HG03354 (cell line): ENCODE data around the gene PEX5L.
"Not testable (repeated sequence)": the region's sequence is repeated elsewhere in the genome, so short reads cannot be mapped to it uniquely, and the experiment has no call there.

Experiments
- ATAC-seq: cut with Tn5 transposase; IDR thresholded peaks from one replicate; pipeline ENCODE4 v1.9.1; 2021; ENCODE audit warnings: mild to moderate bottlenecking; ENCODE audit not compliant: unreplicated experiment, poor library complexity, severe bottlenecking

The PEX5L gene

GRCh38 chr3:180036671-180037455 is at the start of gene PEX5L:
Gene PEX5L, minus strand, starts transcription at chr3:180036937. Its CDS starts 338 bp downstream, at chr3:180036599.
- peak; percentile 87 for ATAC-seq

- no peak for ATAC-seq
These were observed 48.5 kb upstream of the PEX5L start for GRCh38 chr3:180085122-180085710.

GRCh38 chr3:180082699-180083098 is 46.0 kb upstream of the PEX5L start:
- no peak for ATAC-seq

- no peak for ATAC-seq
These were observed 41.9 kb upstream of the PEX5L start for GRCh38 chr3:180078592-180078991.

GRCh38 chr3:180073561-180073960 is 36.8 kb upstream of the PEX5L start:
- ATAC-seq: no peak

GRCh38 chr3:180072786-180073185 is 36.0 kb upstream of the PEX5L start:
- no peak for ATAC-seq

- no peak for ATAC-seq
These were observed 34.2 kb upstream of the PEX5L start for GRCh38 chr3:180070925-180071324.

GRCh38 chr3:180068023-180068422 is 31.3 kb upstream of the PEX5L start:
- no peak for ATAC-seq

GRCh38 chr3:180066598-180066997 is 29.9 kb upstream of the PEX5L start:
- ATAC-seq: no peak

- no peak for ATAC-seq
These were observed 27.0 kb upstream of the PEX5L start for GRCh38 chr3:180063783-180064182.

GRCh38 chr3:180062771-180063170 is 26.0 kb upstream of the PEX5L start:
- no peak for ATAC-seq

GRCh38 chr3:180059356-180059755 is 22.6 kb upstream of the PEX5L start:
- no peak for ATAC-seq

GRCh38 chr3:180058238-180058637 is 21.5 kb upstream of the PEX5L start:
- ATAC-seq: no peak

- not testable (repeated sequence) for ATAC-seq
These were observed 18.9 kb upstream of the PEX5L start for GRCh38 chr3:180055656-180056055.

- no peak for ATAC-seq
These were observed 12.7 kb upstream of the PEX5L start for GRCh38 chr3:180049391-180049790.

GRCh38 chr3:180048840-180049239 is 12.1 kb upstream of the PEX5L start:
- no peak for ATAC-seq

GRCh38 chr3:180048103-180048502 is 11.4 kb upstream of the PEX5L start:
- ATAC-seq: peak; percentile 94

- no peak for ATAC-seq
These were observed 4.2 kb upstream of the PEX5L start for GRCh38 chr3:180040966-180041365.

- ATAC-seq: peak; percentile 65
These were observed 556 bp downstream of the PEX5L start for GRCh38 chr3:180036092-180036670.

GRCh38 chr3:180026997-180027396 is 9.7 kb downstream of the PEX5L start:
- no peak for ATAC-seq

GRCh38 chr3:180018543-180018942 is 18.2 kb downstream of the PEX5L start:
- ATAC-seq: peak; percentile 45
